Lung (tissue), 12 donors: ENCODE data around the gene BRCC3. TPM values are rescaled to one million over a fixed set of nuclear protein-coding genes. Genes with fewer than 3 reads are reported as not detected.
"Not testable (repeated sequence)": the region's sequence is repeated elsewhere in the genome, so short reads cannot be mapped to it uniquely, and the experiment has no call there.

Experiments used
- ATAC-seq: fragments of 200-7000 bp; cut with Tn5 transposase; one replicate; pipeline ENCODE4 v1.9.1; 2020; ENCODE audit warnings: moderate number of reproducible peaks; ENCODE audit not compliant: insufficient read depth, low FRiP score
- DNase-seq, 3 donors: peaks; one replicate each; pipeline ENCODE4 v3.0.0-alpha.2; 2013 to 2017
- H3K27ac ChIP-seq, 2 donors: one replicate each; pipeline ENCODE4 v1.5.1; 2013; ENCODE audit warnings: mild to moderate bottlenecking in 2 of 2, moderate library complexity in 2 of 2, control low read depth in 1 of 2, inconsistent platforms in 1 of 2, low read depth in 1 of 2, low read length in 1 of 2
- H3K27me3 ChIP-seq, 3 donors: one replicate each; pipeline ENCODE4 v1.5.1; 2013; ENCODE audit warnings: low read length in 2 of 3; ENCODE audit not compliant: control insufficient read depth in 3 of 3, insufficient read depth in 3 of 3
- H3K36me3 ChIP-seq, 4 donors: one replicate each; pipeline ENCODE4 v1.5.1; 2013; ENCODE audit warnings: low read length in 4 of 4, mild to moderate bottlenecking in 1 of 4, moderate library complexity in 1 of 4; ENCODE audit not compliant: control insufficient read depth in 4 of 4, insufficient read depth in 4 of 4
- H3K4me1 ChIP-seq, 5 donors: one replicate each; pipeline ENCODE4 v1.5.1; 2013; ENCODE audit warnings: low read length in 5 of 5, mild to moderate bottlenecking in 2 of 5, moderate library complexity in 1 of 5; ENCODE audit not compliant: control insufficient read depth in 5 of 5, insufficient read depth in 5 of 5
- H3K4me3 ChIP-seq: one replicate; pipeline ENCODE4 v1.5.1; 2013; ENCODE audit warnings: mild to moderate bottlenecking, control low read depth, moderate library complexity
- H3K9ac ChIP-seq, 2 donors: one replicate each; pipeline ENCODE4 v1.5.1; 2013; ENCODE audit warnings: low read length in 2 of 2, control low read depth in 1 of 2; ENCODE audit not compliant: insufficient read depth in 1 of 2
- H3K9me3 ChIP-seq, 4 donors: one replicate each; pipeline ENCODE4 v1.5.1; 2013; ENCODE audit warnings: low read length in 3 of 4, mild to moderate bottlenecking in 1 of 4, moderate library complexity in 1 of 4; ENCODE audit not compliant: control insufficient read depth in 4 of 4, insufficient read depth in 3 of 4
- CTCF ChIP-seq: IDR thresholded peaks from 2 replicates; pipeline ENCODE4 v1.5.1; 2012; ENCODE audit warnings: mild to moderate bottlenecking; ENCODE audit errors: control extremely low read depth, extremely low read depth
- WGBS, 2 donors: extraction: QIAGEN DNeasy Blood & Tissue Kit; methylation state at CpG; one replicate each; pipeline ENCODE4 v1.1.7; 2013; 5-methylcytosine and 5-hydroxymethylcytosine counted together
- polyA plus RNA-seq, 2 donors: library from polyadenylated mRNA; stranded (reverse); fragments of 200-250 nt; gene quantifications; one replicate each; pipeline ENCODE4 v1.2.1, GENCODE V29; 2013
- total RNA-seq, 2 donors: library from RNA; depleted of rRNA in 1 of 2; stranded (reverse); fragments of >200 nt in 1 of 2; gene quantifications; one replicate each; pipeline ENCODE4 v1.2.1, GENCODE V29; 2014 to 2021
- donor health status: control.
- donor health status: control.
- donor health status: Bipolar disorder and iron deficiency.
- donor health status: healthy.
- donor health status: DM: yes; HTN: yes; CAD: no.

Gene BRCC3
- total and polyA plus RNA-seq, 4 donors, result 7.9 to 17.9 (median 13.4) TPM

- Histone ChIP-seq H3K27ac (no peak overlapping the region), H3K36me3 (no peaks in the 10 kb centered on the region), H3K27me3 (no peaks in the 10 kb centered on the region), H3K9me3 (peaks cover 0 to 6% (median 1%) of the 10 kb centered on the region in 4 donors), H3K4me1 (no peaks in the 10 kb centered on the region), H3K9ac (no peak overlapping the region), H3K4me3 (no peak overlapping the region)
- no peak for DNase-seq
- WGBS, 2 donors, result 64 to 79% methylated on average over 4 of the region's 4 CpGs
- TF ChIP-seq CTCF, result no peak
- no peak for ATAC-seq
Observed at GRCh38 chrX:155134255-155134654, 62.9 kb downstream of the BRCC3 start.

GRCh38 chrX:155143959-155144548 lies 72.7 kb downstream of the BRCC3 start:
- Histone ChIP-seq H3K4me3 (no peak overlapping the region), H3K36me3 (no peaks in the 10 kb centered on the region), H3K27ac (no peak overlapping the region), H3K9me3 (no peaks in the 10 kb centered on the region), H3K27me3 (no peaks in the 10 kb centered on the region), H3K9ac (no peak overlapping the region), H3K4me1 (no peaks in the 10 kb centered on the region)
- WGBS, 2 donors, result 63 to 93% methylated on average over 6 of the region's 6 CpGs
- ATAC-seq (no peak), DNase-seq (no peak)
- TF ChIP-seq CTCF, result no peak

GRCh38 chrX:155144926-155145325 lies 73.6 kb downstream of the BRCC3 start:
- no peak overlapping the region for H3K4me3 ChIP-seq
- 53 to 84% methylated on average over 4 of the region's 4 CpGs for WGBS, 2 donors
- H3K36me3 ChIP-seq, result no peaks in the 10 kb centered on the region
- DNase-seq (no peak), ATAC-seq (no peak)
- no peak overlapping the region for H3K27ac ChIP-seq
- H3K27me3 ChIP-seq, result no peaks in the 10 kb centered on the region
- no peaks in the 10 kb centered on the region for H3K4me1 ChIP-seq
- no peak for TF ChIP-seq CTCF
- H3K9ac ChIP-seq, result no peak overlapping the region
- H3K9me3 ChIP-seq, result peaks cover 0 to 2% (median 0%) of the 10 kb centered on the region in 4 donors

GRCh38 chrX:155147612-155148011 lies 76.3 kb downstream of the BRCC3 start:
- H3K27ac ChIP-seq, H3K9ac ChIP-seq: not testable (repeated sequence)

GRCh38 chrX:155148166-155148565 lies 76.9 kb downstream of the BRCC3 start:
- H3K27ac ChIP-seq, H3K4me1 ChIP-seq, H3K4me3 ChIP-seq, H3K27me3 ChIP-seq, ATAC-seq, DNase-seq, H3K36me3 ChIP-seq, H3K9ac ChIP-seq, H3K9me3 ChIP-seq: not testable (repeated sequence)
- WGBS, 2 donors, result no CpG with 5 or more reads among the region's 11 CpGs

More at GRCh38 chrX:155147612-155148011, 76.3 kb downstream of the BRCC3 start:
- not testable (repeated sequence) for H3K4me1 ChIP-seq, H3K4me3 ChIP-seq, H3K27me3 ChIP-seq, H3K36me3 ChIP-seq, H3K9me3 ChIP-seq
- DNase-seq (peak in 2 of 3 donors; percentile 8 to 12), ATAC-seq (peak; percentile 11)
- 16 to 40% methylated on average over 1 to 2 of the region's 6 CpGs for WGBS, 2 donors
